OCI-LY7 (cell line): ENCODE results near the gene PHACTR3.

Experiments
- CTCF ChIP-seq: fragments of 200-600 bp; sonication (generic); conservative IDR thresholded peaks from 2 replicates; pipeline ENCODE4 v1.5.1; 2014; ENCODE audit warnings: mild to moderate bottlenecking, antibody characterized with exemption, low read length, moderate library complexity, mixed read lengths
- EZH2phosphoT487 ChIP-seq: fragments of 200-600 bp; sonication (generic); IDR thresholded peaks from 2 replicates; pipeline ENCODE4 v1.6.1; 2018; ENCODE audit warnings: low read depth, borderline replicate concordance, mild to moderate bottlenecking, mixed run types, antibody characterized with exemption, low read length, moderate library complexity, mixed read lengths

- TF ChIP-seq CTCF (no peak), EZH2phosphoT487 (no peak)
These were observed 139.0 kb downstream of the PHACTR3 start for GRCh38 chr20:59743308-59743707.
